ENCODE results near the gene EMCN.
"Not testable (repeated sequence)": the region's sequence is repeated elsewhere in the genome, so short reads cannot be mapped to it uniquely, and the experiment has no call there.

The EMCN gene, protein sequence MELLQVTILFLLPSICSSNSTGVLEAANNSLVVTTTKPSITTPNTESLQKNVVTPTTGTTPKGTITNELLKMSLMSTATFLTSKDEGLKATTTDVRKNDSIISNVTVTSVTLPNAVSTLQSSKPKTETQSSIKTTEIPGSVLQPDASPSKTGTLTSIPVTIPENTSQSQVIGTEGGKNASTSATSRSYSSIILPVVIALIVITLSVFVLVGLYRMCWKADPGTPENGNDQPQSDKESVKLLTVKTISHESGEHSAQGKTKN

DNA sequence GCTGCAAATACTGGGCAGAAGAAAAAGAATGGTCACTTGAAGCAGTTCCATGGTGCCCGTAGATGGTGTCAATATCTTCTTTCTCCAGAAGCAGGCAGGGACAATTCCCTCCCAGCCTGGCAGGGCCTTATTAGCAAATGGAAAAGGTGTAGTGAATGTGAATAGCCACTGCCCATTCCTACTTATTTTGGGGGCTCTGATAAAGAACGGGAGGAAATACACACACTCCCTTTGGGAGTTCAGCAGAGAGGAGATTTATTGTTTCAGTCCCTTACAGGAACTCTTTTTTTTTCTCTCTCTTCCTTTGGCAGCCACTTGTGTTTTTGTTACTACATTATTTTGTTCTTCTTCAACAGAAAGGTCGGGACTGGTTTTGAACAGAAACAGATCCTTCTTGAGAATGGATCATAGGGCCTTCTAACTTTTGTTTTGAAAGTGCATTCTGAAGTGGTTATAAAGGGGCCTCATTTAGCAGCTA, at the start of gene EMCN:
TSS of gene EMCN (minus strand) at position 159 of the 478 bp plus-strand sequence. CDS start at position 51, 108 bp downstream.
- no peak for DNase-seq

DNA sequence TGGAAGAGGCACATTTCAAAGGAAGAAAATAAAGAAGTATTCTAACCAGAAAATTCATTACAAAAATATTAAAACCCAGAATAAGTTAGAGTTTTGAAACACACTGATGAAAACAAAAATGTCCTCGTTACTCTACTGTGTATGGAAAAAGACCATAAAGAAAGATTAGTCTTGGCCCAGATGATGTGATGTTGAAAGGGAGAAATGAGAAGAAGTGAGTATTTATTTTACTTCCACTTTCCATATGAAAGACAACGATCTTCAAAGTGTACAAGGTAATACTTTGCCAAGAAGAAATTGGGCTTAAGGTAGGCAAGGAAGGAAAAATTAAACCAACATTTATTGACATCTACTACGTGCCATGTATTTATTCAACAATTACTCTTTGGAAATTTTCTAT, 48.6 kb upstream of the EMCN start:
- no peak for DNase-seq

DNA sequence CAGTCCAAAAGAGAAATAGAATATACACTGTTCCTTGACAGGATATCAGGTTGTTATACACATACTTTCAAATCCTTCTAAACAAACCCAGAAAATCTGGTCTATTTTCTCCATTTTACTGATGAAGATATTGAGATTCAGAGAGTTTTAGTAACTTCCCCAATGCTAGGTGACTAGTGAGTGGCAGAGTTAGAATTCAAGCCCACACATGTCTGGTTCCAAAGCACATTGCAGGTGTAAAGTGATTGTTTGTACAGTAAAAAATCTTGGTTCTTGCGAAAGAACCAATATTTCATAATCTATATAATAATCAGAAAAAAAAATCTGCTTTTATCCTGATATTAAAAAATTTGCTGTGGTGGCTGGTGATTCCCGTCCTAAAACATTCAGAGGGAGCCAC, 39.5 kb upstream of the EMCN start:
- DNase-seq, result no peak

DNA sequence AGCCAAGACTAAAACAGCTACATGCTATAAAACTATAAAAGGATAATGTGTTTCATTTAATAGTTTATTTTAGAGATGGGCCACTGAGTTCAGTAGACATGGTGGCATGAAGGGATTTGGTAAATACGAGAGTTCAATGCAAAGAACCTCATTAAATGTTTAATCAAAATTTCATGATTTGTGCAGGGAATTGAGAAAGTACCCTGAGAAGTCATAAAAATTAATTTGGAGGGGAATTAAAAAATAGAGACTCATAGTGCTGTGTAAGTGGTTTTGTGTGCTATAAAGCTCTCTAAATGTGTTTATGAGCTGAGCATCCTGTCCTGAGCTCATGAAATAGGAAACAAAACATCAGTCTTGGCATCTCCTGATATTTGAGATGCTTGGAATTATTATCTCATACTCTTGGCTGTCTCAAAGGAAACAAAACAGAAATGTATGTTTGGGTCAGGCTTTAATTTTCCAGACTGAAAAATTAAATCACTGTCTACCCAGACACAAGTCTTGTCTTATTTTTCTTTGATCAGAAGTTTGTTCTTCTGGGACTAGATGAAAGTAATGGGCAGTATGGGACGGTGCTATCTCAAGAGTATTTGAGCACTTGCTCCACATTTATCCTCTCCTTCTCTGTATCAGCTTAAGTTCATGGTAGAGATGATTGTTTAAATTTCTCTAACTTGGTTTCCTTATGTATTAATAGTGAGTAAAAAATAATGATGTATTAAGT, 38.0 kb upstream of the EMCN start:
- DNase-seq, result no peak

DNA sequence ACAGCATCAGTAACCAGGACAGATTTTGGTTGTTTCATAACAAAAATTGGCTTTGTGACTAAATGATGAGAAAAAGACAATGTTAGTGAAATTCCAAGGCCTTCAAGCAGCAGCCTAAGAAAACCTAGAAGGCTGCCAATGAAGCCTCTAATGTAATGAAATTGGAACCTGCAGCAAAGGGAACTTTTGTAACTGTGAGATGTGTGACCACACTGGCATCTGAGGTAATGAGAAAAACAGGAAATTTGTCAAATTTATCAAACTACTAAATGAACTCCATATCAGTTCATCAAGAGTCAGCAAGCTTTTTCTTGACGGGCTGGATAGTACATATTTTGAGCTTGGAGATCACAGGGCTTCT, 30.4 kb upstream of the EMCN start:
- DNase-seq, result no peak

DNA sequence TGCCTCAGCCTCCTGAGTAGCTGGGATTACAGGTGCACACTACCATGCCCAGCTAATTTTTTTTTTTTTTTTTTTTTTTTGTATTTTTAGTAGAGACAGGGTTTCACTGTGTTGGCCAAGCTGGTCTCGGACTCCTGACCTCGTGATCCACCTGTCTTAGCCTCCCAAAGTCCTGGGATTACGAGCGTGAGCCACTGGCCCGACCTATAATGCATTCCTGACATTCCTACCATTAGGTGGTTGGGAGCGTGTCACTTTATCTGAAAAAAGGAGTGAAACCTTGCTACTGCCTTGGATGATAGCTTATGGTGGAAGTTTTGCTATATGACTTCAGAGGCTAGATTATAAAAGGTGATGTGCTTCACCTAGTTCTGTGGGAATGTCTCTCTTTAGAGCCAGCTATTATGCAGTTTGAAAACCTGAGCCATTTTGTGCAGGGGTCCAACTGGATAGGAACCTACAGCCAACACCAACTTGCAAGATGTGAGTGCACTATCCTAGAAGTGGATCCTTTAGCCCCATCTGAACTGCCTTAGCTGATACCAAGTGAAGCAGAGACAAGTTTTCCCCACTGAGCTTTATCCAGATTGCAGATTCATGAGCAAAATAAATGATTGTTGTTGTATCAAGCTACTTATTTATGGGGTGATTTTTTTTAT, 29.8 kb upstream of the EMCN start:
- no peak for DNase-seq

DNA sequence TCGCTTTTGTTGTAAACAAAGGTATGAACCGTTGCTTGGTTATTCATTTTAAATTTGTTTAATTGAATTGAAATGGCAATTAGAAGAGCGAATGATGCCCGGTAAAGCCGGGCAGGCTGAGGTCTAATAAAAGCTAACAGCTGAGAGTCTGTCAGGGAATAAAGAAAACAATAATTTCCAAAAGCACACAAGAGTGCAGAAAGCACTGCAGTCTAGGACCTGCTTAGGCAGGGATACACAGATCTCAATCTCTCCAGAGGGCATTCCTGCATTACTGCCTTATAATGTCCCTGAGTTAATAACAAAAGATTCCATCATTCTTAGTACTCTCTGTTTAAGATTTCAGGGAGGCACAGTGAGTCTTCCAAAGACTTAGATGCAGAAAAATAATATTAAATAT, 27.6 kb upstream of the EMCN start:
- DNase-seq, result no peak

DNA sequence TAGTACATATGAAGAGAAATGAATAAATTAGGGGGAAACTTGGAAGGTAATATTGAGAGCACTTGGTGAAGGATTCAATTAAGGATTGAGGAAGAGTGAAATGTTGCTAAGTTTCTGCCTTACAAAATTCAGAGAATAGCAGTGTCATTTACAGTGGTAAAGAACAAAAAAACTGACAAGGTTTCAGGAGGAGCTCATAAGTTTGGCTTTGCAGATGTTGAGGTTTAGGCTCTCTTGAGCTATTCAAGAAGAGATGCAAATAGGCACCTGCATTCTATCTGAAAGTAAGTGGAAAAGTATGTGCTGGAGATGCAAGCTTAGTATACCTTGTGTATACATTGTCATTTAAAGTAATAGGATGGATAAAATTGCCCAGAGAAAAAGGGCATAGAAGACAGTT, 22.3 kb upstream of the EMCN start:
- DNase-seq, result no peak

DNA sequence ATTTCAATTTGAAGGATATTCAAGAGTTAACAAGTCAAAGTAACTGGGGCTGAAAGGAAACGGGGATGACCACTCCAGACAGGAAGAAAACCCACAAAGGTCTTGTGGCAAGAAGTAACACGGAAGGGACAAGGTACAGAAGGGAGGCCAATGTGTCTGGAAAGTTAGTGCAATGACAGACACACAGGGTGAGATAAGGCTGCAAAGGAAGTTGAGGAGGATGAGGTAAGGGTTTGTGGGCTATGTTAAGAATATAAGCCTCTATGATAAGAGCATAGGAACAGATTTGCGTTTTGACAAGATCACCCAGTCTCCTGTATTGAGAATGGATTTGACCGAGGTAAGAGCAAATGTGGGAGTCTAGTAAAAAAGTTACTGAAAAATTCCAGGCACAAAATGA, 21.9 kb upstream of the EMCN start:
- DNase-seq, result no peak

DNA sequence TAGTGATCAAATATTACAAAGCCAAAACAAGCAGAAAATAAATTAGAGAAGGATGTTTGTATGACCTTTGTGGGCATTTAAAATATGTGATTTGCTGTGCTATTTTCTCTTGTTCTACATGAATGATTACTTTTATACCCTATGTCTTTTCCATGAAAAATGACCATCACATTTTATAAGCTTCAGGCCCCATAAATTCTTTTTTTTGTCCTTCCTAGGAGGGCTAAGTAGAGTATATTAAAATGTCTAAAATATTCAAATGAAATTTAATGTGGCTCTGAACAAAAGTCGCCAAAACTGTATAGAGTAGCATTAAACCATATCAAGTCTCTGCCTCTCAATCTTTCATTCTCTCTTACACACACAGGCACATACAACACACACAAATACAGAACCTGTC, 15.9 kb upstream of the EMCN start:
- no peak for DNase-seq

DNA sequence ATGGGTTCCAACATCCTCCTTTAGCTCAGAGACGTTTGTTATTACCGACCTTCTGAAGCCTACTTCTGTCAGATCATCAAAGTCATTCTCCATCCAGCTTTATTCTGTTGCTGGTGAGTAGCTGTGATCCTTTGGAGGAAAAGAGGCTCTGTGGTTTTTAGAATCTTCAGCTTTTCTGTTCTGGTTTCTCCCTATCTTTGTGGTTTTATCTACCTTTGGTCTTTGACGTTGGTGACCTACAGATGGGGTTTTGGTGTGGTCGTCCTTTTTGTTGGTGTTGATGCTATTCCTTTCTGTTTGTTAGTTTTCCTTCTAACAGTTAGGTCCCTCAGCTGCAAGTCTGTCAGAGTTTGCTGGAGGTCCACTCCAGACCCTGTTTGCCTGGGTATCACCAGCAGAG, 12.3 kb upstream of the EMCN start:
- not testable (repeated sequence) for DNase-seq

DNA sequence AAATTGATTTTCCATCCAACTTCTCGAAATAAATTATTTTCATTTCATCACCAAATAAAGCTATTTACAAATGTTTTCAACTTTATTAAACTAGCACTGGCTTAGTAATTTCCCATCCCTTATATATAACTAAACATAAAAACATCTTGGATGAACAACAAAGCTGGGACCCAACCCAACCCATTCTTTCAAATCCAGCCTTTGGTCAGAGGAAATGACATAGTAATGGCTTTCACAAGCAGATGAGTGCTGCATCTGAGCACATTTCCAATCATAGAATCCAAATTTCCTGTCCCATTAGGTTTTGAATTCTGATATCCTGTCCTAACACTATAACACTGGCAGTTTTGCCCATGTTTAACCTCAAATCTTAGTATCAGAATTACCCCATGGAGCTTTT, 7.9 kb upstream of the EMCN start:
- DNase-seq, result no peak

DNA sequence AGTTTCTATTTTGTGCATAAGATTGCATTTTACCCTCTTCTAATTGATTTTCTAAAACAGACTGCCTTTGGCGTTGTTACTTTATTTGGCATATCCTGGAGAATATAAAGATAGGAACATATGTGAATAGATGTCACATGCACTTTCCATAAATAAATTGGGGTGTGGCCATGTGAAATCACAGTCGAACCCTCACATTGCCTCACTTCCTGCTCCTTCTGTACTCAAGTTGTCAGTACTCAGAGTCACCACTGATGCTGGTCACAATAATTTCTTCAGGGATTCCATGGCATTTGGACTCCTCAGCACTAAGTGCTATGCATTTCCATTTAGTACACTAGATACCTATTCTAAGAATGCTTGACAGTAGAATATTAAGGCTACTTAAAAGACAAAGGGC, 1.4 kb upstream of the EMCN start:
- DNase-seq, result no peak

DNA sequence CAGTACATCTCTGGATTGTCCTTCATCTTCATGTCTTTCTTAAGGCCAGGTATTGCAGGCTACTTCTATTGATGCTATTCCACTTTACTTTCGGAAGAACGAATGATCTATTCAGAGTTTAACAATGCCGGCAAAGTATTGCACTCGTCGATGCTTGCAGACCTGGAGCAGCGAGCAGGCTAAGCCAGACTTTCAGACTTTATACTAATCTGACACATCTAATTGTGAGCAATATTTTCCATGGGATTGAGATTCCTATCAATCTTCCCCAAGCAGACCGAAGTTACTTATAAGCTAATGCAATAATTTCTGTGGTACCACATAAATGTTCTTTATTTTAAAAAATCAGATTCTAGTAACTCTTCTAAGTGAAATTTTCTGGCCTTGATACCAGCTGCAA, 1.6 kb downstream of the EMCN start:
- no peak for DNase-seq

DNA sequence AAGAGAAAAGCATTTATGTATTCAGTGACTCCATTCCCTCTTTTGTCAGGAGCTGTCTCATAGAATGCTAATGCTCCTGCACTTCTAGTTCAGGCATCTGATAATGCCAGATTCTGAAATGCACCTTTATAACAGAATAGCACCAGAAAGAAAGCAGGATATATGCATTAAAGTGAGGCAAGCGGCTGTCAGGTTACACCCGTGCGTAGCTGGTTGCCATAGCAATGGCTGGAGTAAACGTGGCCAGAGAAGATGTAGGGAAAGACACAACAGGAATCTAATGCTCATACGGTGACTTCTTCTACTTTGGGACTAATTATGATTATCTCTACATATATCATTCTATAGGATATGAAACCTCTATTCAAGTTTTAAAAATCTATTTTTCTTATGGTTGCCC, 5.9 kb downstream of the EMCN start:
- DNase-seq, result no peak

DNA sequence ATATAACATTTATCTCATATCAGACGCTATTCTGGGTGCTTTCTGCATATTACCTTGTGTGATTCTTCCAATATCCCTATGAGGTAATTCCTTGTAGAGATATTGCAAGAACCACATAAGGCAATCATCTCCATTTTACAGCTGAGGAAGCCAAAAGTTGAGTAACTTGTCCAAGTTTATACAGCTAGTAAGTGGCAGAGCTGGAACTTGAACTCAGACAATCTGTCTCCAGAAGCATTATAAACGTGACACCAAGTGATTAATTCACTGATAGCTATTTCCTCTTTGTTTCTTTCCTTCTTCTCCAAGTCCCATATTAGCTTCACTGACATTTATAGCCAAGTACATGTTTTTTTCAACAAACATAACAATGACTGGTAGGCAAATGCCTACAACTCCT, 7.3 kb downstream of the EMCN start:
- no peak for DNase-seq

DNA sequence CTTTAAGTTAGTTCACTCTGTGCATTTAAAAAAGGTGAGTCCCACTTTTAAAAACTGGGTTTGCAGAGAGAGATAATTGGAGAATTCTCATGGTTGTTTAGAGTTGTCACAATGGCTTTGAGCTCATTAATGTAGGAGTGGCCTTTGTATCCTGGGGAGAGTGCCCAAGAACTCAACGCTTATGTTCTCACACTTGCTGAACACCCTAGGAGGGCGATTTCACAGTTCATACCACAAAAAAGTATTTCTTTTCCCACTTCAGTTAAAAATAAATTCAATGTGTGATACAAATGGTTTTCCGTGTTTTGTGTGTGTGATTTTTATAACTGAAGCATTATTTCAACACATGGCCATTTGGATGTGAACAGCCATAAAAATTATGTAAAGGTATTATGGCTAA, 8.4 kb downstream of the EMCN start:
- DNase-seq, result no peak

DNA sequence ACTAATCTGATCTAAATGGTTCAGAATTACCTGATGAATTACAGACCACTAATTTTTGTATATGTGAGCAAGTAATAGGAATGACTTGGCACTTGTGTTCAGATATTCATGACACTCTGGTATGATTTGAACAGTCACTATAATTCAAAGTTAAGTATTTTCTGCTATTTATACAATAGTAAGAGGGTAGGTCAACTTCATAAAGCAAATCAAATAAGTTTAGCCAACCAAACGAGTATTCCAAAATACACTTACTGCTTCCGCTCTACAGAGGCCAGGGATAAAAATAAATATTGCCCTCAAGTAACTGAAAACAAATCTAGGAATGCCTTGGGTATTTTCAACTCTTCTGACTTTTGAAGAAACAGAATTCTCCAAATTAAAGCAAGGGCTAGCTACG, 9.1 kb downstream of the EMCN start:
- DNase-seq, result no peak

DNA sequence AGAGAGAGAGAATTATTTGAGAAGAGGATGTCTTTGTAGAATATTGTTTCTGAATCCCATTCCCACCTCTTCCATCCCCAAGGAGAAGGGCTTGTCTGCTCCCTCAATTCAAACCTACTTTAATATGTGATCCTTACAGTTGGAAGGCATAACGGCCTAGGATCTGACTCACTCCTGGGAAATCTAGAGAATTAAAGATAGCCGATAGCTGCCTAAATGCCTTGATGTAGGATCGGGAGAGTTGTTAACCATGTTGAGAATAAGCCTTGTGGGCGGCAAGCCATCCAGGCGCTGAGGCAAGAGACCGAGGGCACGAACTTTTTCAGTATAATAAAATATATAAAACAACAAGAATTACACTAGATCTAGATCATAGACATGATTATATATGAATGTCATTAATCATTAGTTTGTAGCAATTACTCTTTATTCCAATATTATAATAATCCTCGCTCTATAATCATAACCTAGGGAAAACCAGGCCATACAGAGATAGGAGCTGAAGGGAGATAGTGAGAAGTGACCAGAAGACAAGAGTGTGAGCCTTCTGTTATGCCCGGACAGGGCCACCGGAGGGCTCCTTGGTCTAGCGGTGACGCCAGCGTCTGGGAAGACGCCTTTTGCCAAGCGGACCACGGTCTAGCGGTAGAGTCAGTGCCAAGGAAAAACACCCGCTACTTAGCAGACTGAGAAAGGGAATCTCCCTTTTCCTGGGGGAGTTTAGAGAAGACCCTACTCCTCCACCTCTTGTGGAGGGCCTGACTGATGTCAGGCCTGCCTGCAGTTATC, 13.5 kb downstream of the EMCN start:
- DNase-seq, result no peak

DNA sequence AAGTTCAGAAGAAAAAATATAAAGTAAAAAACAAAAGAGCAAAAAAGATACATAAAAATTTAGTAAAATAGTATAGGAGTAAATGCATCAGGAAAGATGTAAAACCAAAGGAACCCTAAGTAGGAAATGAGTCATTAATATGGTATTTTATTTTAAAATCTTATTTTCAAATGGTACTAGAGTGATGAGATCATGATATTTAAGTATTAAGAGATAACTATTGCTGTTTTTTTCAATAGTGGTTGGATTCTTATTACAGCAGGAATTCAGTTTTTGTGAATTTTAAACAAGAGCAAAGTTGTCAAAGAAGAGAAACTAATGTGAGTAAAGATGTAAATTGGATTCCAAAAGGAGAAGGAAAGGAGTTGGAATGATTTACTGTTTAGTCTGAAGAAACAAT, 20.0 kb downstream of the EMCN start:
- DNase-seq, result no peak

DNA sequence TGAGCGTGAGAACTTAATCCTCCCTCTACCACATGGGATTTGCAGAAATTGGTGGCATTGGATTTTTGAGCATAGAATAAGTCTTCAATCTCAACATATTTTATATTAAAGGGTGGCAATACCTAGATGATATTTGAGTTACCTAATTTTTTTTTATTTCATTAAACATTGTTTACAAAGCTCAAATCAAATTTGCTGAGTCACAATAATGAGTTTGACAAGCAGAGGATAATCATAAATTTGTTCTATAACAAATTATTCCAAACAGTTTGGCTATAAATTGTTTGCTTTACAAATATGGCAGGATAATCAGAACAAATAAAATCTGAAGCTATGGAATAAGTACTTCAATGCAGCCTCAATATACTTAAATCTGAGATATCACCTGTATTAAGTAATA, 22.7 kb downstream of the EMCN start:
- no peak for DNase-seq

DNA sequence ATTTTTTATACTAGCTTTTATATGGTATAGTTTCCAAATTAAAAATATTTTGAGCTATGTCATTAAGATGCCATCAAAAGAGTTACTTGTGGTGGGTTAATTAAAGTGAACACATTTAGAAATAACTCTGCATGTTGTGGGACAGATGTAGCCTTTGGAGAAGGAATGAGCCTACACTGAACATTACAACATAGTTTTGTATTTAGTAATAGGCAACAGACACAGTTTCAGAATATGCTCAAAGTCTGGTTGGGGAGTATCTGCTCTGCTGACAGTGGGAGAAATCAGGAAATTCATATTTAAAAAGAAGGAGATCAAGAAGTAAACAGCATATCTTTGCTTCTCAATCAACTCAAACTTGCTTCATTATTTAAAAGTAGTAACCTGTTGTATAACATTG, 23.7 kb downstream of the EMCN start:
- no peak for DNase-seq

DNA sequence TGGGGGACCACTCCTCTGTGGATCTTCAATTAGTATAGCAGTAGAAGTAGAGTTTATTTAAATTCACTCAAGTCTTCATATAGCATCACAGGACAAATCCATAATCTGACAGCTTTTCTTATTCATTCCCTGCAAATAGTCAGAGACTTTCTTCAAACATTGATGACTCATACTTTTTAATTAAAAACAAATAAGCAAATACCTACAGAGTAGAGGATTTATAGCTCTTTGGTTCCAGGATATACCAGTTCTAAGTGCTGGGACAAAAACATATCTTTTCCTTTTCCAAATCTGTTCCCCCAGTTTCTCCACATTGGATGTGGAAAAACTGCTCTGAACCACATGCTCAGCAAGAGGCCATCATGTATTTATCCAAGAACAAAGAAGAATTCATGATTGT, 24.1 kb downstream of the EMCN start:
- DNase-seq, result no peak

DNA sequence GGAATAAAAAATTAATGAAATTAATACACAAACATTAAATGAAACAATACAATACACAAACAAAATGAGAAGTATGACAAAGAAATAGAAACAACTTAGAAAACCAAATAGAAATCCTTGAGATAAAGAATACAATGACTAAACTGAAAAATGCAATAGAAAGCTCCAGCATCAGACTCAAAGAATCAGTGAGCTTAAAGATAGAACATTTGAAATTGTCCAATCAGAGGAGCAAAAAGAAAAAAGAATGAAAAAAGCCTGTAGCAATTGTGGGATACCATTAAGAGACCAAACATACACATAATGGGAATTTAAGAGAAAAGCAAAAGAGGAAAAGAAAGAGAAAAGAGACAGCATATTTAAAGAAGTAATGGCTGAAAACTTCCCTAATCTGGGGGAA, 25.7 kb downstream of the EMCN start:
- no peak for DNase-seq
